HG02943 (cell line): ENCODE data around the gene NRG3.

ENCODE experiments used
- ATAC-seq: cut with Tn5 transposase; IDR thresholded peaks from one replicate; pipeline ENCODE4 v1.9.1; 2021; ENCODE audit warnings: mild to moderate bottlenecking, low read depth, moderate library complexity; ENCODE audit not compliant: unreplicated experiment

NRG3 gene

DNA sequence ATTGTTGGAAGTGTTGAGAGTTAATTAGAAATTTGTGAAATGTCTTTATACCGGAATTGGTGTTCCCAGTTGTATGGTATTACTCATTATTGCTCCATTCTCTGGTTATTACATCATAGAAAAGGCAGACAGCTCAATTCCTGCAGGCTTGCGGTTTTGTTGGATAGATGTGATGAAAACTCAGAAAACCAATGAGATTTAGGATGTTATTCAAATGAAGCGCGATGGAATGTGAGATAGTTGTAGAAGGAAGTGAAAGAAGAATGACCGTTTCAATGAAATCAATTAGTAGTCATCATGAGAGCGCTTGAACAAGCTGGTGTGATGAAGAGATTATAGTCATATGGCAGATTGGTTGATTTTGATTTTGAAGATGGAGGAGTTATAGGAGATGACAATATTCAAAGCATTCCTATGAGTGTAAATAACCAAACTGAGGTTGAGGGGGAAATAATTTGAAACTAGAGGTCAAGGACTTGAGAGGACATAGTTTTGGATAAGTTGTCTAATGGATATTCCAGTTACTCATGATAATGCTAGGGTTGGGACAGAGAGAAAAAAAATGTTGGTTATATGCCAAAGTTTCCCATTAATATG, 991.5 kb downstream of the NRG3 start:
- ATAC-seq = no peak

DNA sequence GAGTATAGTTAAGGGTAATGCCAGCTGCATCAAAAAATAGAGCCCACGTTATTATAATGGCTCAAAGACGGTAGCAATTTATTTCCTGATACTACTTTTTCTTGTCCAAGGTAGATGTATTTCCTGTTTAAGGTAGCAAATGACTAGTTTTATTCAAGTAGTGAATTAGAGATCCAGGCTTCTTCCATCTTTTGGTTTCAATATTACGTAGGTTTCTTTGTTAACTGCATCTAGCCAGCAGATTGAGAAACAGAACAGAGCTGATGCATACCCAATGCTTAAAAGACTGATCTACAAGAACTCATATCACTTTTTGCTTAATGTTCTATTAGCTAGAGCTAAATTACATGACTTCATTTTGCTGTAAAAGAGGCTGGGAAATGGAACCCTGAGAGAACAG, 992.1 kb downstream of the NRG3 start:
- ATAC-seq = no peak

DNA sequence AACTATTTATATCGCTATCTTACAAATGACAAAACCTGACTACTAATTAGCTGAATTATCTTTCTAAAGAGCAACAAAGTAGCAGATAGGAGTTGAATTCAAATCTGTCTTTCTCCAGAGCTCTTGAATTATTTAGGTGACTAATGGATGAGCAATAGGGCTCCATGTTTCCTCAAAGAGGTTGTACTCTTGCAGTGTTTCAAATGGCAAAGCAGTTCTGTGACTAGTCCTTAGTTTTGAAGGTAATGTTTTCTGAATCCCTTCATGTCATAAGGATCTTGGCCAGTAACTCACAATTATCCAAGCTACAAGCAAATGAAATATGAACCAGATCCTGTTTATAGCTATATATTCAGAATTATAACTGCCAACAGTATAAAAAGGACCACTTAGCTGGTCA, 999.7 kb downstream of the NRG3 start:
- ATAC-seq = no peak

DNA sequence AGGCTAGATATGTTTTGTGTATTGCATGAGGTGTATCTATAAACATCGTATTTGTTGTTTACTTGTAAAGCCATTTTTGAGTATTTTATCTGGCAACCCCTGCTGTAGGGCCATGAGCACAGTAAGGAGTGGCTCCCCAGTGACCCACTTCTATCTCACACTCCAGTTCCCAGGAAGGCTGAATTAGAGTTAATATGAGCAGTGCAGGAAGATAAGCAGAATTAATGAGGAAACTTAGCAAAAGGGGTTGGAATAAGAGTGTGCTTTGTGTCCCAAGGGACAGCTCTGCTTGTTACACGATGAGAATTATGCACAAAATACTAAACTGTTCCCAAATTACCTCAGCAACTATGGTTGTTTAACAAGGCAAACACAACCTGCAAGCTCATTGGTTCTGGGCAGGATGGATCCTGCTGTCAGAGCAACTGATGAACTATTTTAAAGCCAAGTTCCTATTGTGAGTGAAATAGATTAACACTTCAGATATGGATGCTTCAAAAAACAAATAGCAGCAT, 1005.8 kb downstream of the NRG3 start:
- no peak for ATAC-seq

DNA sequence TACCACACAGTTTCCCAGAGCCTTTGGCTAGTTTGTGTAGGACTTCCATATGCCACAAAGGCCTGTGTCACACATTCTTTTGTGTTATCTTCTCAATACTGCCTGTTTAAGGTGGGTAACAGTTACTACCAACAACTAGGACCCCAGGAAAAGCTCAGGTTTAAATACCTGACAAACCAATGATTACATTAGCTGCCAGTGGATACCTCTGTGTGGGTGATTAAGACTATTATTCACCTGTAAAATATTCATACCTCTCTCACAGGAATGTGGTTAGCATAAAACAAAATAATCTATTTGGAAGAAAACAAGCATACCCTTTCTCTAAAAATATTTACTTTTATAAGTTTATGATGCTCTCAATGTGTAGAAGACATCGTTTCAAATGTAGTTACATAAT, 1007.7 kb downstream of the NRG3 start:
- no peak for ATAC-seq

DNA sequence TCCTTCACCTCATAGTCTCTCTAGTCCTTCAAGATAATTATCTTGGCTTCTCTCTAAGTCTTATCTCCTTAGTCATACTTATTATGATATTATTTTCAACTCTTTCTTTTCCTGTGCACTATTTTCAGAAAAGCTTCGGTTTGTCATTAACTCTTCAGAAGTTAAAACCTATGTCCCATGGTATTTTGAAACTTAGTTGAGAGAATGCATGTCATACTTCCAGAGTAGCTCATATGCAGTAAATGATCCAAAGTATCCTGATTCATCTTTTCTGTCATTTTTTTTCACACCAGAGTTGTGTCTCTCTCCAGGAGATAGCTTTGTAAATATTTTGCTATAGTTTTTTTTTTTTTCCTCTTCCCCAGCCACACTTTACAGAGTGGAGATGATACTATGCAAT, 1008.6 kb downstream of the NRG3 start:
- no peak for ATAC-seq

DNA sequence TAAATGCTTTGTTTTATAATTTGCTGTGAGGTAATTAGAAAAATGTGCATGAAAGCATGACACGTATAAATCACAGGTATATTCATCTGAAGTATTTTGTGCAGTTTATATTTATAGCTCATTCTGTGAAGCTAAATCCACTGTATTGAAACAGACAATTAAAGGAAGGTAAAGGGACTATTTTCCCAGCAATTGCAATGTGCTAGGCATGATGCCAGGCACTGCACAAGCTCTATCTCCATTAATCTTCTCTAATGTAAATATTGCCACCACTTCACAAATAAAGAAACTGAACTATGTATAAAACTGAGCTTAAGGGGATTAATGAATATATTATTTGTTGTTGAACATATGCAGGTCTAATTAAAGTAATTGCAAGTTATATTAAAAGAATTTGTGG, 1012.5 kb downstream of the NRG3 start:
- no peak for ATAC-seq

DNA sequence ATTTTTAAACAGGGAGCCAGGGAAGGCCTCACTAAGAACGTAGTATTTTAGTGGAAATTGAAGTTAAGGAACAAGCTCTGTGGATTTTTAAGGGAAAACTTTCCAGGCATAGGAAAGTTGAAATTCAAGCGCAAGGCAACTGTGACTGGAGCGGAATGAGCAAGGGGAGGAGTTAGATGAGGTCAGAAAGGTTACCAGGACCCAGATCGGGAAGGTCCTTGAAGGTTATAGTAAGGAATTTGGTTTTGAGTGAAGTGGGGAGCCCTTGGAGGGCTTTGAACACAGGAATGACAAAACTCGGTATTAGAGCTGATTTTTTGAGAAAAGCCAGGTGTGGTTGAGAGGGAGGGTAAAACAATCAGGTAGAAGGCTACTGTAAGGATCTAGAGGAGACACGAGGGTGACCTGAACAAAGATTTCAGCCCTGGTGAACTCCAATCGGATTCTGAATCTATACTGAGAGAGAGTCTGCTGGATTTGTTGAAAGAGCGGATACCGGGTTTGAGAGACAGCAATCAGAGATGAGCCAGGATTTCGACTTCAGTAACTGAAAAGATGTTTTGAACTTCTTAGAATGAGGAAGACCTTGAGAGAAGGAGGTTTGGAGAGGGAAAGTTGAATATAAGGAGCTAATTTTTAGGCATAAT, 1013.9 kb downstream of the NRG3 start:
- no peak for ATAC-seq

DNA sequence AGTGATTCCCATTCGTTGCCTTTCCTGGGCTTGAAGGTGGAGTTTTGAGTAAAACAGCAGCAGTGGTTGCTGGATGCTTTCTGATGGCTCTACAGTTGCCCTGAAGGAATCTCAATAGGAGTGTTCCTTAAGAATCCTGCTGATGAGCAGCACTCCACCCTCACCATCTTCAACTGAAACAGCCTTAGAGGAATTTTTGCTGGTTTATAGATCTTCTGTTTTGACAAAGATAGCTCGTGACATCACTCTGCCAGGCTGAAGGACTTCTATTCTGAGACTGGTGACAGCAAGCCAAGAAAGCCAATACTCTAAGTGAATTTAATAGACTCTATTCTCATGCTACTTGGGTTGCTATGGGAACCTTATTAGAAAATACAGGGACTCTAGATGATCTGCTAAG, 1014.7 kb downstream of the NRG3 start:
- no peak for ATAC-seq

DNA sequence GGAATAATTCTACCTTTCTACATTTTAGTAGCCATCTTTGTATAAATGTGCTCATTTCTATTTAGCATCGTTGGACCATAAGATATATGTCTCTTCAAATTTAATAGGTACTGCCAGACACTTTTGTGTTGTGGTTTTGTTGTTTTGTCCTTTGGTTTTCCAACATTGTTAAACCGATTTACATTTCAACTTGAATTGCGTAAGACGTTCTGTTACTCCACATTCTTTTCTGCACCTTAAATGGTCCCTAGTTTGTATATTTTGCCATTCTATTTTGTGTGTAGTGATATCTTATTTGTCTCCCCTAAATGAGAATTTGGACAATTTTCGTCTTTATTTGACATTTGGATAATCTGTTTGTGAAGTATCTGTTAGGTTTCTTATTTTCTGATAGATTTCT, 1015.6 kb downstream of the NRG3 start:
- ATAC-seq = no peak

DNA sequence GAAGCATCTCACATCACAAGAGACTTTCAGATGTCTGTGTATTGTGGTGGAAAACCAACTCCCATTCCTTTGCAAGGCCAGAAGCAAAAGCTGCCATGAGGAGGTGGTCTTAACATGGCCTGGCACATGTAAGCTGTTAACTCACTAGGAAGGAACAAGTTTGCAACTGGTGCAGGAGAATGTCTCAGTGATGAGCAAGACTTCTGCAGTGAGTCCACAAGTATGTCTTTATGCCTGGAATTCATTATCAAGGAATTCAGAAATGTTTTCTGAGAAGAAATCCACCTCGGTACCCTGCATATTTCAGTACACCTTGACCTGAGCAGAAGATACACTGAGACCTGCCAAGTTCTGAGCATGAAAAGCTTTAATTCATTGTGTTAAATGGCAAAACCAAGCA, 1033.1 kb downstream of the NRG3 start:
- ATAC-seq = no peak

DNA sequence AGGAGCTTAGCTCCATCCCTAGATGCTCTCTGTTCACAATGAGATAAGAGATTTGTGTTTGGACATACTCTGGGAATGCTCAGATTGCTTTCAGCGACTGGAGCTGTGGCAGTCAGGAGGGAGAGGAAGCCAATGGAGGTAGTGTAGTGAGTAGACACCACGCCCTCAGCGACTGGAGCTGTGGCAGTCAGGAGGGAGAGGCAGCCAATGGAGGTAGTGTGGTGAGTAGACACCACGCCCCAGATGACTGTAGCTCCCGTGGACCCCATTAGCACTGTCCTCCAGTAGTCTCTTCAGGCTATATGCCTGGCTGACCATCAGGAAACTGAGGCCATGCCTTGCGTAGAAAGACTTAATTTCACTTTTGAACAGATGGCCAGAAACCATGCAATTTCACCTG, 1033.8 kb downstream of the NRG3 start:
- ATAC-seq = no peak

DNA sequence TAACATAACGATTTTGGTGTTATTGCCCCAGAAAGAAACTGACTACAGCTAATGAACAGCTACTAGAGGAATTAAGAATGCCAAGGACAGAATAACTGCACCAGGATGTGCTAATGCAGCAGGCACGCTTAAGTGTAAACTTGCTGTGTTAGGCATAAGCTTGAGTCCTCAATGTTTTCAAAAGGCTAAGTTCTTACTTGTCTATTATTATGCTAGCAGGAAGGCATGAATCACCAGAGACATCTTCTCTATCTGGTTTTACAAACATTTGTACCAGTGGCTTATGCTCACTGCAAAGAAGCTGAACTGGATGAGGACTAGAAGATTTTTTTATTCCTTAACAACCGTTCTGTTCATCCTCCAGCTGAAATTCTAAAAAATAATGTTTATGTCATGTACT, 1035.3 kb downstream of the NRG3 start:
- ATAC-seq = no peak

DNA sequence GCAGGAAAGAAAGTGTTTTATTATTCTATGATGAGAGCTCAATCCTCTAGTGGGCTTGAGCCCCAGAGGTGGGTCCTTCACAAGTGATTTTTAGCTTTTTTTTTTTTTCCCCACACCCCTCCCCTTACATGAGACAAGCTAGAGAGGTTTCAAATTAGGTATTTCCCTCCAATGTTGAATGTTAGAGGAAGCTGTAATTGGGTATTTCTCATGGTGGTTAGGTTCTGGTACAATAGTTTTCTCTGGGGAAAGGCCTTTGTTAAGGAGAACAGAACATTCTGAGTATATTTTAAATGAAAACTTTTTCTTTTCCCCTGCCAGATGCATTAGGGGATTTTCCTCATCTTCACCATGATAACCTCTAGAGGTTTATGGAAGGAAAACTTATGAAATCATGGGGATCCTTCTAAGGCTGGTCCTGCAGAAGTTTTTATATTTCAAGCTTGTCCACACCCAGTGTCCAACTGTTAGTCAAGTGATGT, 1039.7 kb downstream of the NRG3 start:
- ATAC-seq = no peak

DNA sequence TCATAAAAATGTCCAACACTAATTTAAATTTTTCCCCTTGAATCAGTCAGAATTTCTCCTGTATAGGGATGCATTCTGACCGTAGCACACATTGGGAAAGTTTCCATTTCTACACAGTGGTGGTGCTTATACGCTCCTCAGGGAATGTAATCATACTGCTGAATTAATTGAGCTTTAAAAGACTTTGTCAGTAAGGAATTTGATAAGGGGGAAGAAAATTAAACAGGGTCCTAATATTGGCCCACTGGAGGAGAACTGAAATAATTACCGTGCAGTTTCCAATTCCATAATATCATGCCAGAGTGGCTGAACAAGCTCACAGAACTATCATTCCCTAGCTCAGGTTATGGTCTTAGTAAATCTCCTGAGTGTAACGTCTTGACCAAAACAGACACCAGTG, 1041.9 kb downstream of the NRG3 start:
- no peak for ATAC-seq

DNA sequence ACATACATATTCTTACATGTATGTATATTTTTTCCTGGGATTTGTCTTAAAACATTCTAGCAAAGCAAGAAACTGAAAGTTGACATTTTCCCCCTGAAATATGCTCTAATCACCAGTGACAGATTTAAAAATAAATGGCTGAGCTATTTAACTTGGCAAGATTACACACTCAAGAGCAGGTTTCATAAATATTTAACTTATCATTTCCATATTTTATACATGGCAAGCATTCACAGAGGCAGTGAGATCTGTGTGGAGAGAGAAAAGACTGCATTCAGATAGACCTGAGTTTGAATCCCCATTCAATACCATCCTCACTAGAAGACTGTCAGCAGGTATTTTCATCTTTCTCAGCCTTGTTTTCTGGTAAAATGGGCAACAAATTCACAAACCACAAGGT, 1043.0 kb downstream of the NRG3 start:
- no peak for ATAC-seq

DNA sequence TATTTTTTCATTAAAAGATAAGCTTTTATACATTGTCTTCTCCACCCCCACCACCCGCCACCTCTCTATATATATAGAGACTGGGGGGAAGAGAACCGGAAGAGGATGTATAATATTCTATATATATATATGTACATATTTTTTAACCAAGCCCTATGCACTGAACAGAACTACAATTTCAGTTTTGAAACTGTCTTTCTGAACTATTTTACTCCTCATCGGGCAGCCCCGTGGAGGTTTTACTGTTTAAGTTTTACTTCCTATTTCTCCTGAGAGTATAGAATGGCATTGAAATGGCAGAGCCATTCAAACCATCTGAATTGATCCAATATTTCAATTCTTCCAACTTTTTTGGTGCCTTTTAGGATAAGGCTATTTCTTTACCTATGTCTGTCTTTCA, 1047.1 kb downstream of the NRG3 start:
- no peak for ATAC-seq

DNA sequence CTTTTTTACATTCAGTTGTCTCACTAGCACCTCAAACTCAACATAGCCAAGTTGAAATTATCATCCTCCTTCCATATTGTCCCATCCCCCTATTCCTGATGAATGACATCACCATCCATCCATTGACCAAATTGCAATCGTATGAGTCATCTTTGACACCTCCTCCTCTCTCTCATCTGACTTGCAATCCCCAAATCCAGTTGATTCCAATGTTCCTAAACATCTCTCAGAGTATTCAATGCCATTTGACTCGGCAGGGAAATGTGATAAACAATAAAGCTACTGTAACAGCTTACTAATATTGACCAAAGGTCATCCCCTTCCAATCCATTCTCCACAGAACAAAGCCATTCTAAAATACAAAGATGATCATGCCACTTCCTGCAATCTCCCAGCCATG, 1047.8 kb downstream of the NRG3 start:
- no peak for ATAC-seq

DNA sequence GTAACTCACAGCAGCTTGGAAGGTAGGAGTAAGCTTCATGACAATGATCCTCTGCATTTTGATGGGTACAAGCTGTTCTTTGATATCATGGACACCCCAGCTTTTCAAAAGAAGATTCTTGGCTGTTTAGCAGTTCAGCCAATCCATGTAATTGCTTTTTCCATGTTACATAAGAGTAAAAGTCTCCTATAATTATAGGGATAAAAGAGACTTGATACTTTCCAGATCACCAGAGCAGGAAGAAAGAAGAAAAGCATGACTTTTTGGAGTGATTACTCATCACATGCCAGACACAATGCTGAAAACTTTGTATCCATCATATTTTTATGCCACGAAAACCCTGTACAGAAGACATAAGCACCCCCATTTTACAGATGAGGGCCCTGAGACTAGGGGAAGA, 1049.7 kb downstream of the NRG3 start:
- no peak for ATAC-seq

DNA sequence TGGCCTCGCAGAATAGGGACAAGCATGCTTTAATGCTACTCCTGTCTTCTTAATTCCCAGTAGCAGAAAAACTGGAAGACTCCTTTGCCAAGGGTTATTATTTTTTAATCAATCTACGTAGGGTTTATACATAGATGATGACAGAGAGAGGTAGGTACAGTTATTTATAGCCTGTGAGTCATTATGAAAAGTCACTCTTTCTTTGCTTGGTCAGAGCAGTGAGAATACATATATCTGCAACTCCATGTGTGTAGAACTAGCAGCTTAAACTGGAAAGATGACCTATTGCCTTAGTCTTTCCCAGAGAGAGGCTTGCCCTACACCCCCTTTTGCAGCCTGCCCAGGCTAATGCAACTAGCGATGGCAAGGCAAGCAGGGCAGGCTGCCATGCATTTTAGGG, 1050.6 kb downstream of the NRG3 start:
- ATAC-seq = no peak

DNA sequence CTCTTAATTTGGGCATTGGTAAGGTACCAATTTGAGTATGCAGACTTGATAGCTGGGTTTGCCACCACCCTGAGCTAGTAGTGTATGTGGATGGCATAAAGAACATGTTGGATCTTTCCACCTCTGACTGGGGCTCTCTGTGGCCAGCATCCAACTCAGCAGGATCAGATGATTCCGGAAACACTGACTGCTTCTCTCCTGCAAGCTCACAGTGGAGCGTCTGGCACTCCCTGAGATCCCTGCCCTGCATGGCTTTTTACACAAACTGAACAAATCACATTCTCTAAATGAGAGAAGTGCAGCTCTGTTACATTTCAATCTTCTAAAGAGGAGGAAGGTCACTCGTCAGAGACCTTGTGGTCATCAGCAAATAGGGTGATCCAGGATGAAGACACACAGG, 1057.5 kb downstream of the NRG3 start:
- no peak for ATAC-seq

DNA sequence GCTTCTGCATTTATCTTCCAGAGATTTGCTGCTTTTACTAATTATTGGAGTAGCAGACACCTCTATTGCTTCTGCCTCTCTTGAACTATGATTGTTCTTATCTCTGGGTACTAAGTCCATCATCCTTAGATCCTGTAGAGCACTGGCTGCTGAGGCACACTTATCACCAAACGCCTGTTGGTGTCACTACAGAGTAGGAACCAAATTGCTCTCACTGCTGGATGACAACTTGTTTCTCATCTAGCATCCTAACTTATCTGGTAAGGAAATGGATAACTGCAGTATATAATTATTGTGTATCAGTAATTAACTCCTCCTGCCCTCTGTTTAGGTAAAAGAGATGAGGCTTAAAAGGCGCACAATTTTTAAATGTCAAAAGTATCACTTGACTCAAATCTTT, 1059.4 kb downstream of the NRG3 start:
- ATAC-seq = no peak
